OCI-LY1 (cell line): ENCODE results near the gene KIF17.

Experiments
- H2AFZ ChIP-seq: fragments of 200-600 bp; sonication (generic), shearing (Covaris generic); 2 replicates; pipeline ENCODE4 v1.6.0; 2014; ENCODE audit warnings: antibody characterized with exemption, mild to moderate bottlenecking, low read length
- H3F3A ChIP-seq: fragments of 200-600 bp; sonication (generic), shearing (Covaris generic); 2 replicates; pipeline ENCODE4 v1.6.0; 2014; ENCODE audit warnings: mild to moderate bottlenecking, antibody characterized with exemption, low read length, moderate library complexity; ENCODE audit not compliant: insufficient read depth
- H3K27ac ChIP-seq: fragments of 200-600 bp; sonication (generic); 2 replicates; pipeline ENCODE4 v1.5.1; 2014; ENCODE audit warnings: low read length, mixed run types, mild to moderate bottlenecking, low read depth; ENCODE audit not compliant: poor library complexity, severe bottlenecking
- H3K27me3 ChIP-seq: fragments of 200-600 bp; sonication (generic); 2 replicates; pipeline ENCODE4 v1.6.0; 2014; ENCODE audit warnings: antibody characterized with exemption, mild to moderate bottlenecking, low read length, moderate library complexity; ENCODE audit not compliant: insufficient read depth
- H3K36me3 ChIP-seq: fragments of 200-600 bp; sonication (generic); 2 replicates; pipeline ENCODE4 v1.6.1; 2014; ENCODE audit warnings: mild to moderate bottlenecking, antibody characterized with exemption, low read length, moderate library complexity, mixed read lengths; ENCODE audit not compliant: insufficient read depth
- H3K4me1 ChIP-seq: fragments of 200-600 bp; sonication (generic); 2 replicates; pipeline ENCODE4 v1.5.1; 2014; ENCODE audit warnings: mild to moderate bottlenecking, low read length, moderate library complexity; ENCODE audit not compliant: insufficient read depth, severe bottlenecking
- H3K4me2 ChIP-seq: fragments of 200-600 bp; sonication (generic), shearing (Covaris generic); 2 replicates; pipeline ENCODE4 v1.6.1; 2014; ENCODE audit warnings: low read length
- H3K4me3 ChIP-seq: fragments of 200-600 bp; sonication (generic); 2 replicates; pipeline ENCODE4 v1.5.1; 2014; ENCODE audit warnings: low read length, low read depth, mild to moderate bottlenecking, mixed read lengths; ENCODE audit not compliant: poor library complexity, severe bottlenecking
- H3K79me2 ChIP-seq: fragments of 200-600 bp; shearing (Covaris generic); 2 replicates; pipeline ENCODE4 v1.6.1; 2016; ENCODE audit warnings: mixed run types, low read length, mixed read lengths; ENCODE audit not compliant: insufficient read depth
- H3K9ac ChIP-seq: fragments of 200-600 bp; sonication (generic), shearing (Covaris generic); 2 replicates; pipeline ENCODE4 v1.6.1; 2014; ENCODE audit warnings: mild to moderate bottlenecking, low read length, mixed read lengths
- H3K9me2 ChIP-seq: fragments of 200-600 bp; sonication (generic), shearing (Covaris generic); 2 replicates; pipeline ENCODE4 v1.6.1; 2014; ENCODE audit warnings: low read depth, mild to moderate bottlenecking, low read length, mixed read lengths
- H3K9me3 ChIP-seq: fragments of 200-600 bp; shearing (Covaris generic); 2 replicates; pipeline ENCODE4 v1.6.1; 2014; ENCODE audit warnings: low read length, mixed read lengths
- H4K20me1 ChIP-seq: fragments of 200-600 bp; sonication (generic), shearing (Covaris generic); 2 replicates; pipeline ENCODE4 v1.6.0; 2016; ENCODE audit warnings: mild to moderate bottlenecking, low read length; ENCODE audit not compliant: insufficient read depth
- EZH2 ChIP-seq: fragments of 200-600 bp; sonication (generic), shearing (Covaris generic); IDR thresholded peaks from 2 replicates; pipeline ENCODE4 v1.8.0; 2017; ENCODE audit warnings: borderline replicate concordance, mixed run types, mild to moderate bottlenecking, antibody characterized with exemption, low read length, moderate library complexity, mixed read lengths
- TF ChIP-seq, protein P1 (sequence below): fragments of 200-600 bp; sonication (generic), shearing (Covaris generic); IDR thresholded peaks from 2 replicates; pipeline ENCODE4 v1.5.1; 2017; ENCODE audit warnings: mild to moderate bottlenecking, antibody characterized with exemption, low read length, moderate library complexity, mixed read lengths

KIF17 gene

DNA sequence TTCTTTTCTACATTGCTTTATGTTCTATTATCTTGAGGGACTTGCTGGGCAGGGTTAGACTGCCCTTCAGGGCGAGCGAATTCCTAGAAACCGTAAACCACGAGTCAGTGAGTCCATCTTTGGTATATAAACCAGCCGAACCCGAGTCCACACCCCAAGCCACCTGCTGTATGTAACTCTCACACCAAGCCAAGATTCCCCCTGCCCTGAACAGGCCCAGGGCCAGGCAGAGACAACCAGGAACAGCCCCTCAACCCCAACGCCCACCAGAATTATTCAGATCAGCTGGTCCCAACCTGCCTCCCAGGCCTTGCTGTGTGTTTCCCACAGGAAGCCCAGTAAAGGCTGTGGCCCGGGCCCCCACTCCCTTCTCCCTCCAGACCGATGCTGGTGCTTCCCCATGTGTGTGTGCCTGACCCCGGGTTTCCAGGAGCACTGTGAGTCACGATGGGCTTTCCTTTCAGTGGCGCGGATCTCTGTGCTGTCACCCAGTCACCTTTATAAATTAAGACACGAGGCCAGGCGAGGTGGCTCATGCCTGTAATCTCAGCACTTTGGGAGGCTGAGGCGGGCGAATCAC is 17.1 kb downstream of the KIF17 start:
- no peaks in the 10 kb centered on the region for H3K36me3 ChIP-seq
- H3K9me2 ChIP-seq: no peaks in the 10 kb centered on the region
- H3K9me3 ChIP-seq: no peaks in the 10 kb centered on the region
- H4K20me1 ChIP-seq: no peaks in the 10 kb centered on the region
- no peak overlapping the region for H3K4me3 ChIP-seq
- H3K9ac ChIP-seq: no peak overlapping the region
- TF ChIP-seq EZH2: no peak
- TF ChIP-seq, protein P1, sequence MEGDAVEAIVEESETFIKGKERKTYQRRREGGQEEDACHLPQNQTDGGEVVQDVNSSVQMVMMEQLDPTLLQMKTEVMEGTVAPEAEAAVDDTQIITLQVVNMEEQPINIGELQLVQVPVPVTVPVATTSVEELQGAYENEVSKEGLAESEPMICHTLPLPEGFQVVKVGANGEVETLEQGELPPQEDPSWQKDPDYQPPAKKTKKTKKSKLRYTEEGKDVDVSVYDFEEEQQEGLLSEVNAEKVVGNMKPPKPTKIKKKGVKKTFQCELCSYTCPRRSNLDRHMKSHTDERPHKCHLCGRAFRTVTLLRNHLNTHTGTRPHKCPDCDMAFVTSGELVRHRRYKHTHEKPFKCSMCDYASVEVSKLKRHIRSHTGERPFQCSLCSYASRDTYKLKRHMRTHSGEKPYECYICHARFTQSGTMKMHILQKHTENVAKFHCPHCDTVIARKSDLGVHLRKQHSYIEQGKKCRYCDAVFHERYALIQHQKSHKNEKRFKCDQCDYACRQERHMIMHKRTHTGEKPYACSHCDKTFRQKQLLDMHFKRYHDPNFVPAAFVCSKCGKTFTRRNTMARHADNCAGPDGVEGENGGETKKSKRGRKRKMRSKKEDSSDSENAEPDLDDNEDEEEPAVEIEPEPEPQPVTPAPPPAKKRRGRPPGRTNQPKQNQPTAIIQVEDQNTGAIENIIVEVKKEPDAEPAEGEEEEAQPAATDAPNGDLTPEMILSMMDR: no peak
- no peak overlapping the region for H3K4me2 ChIP-seq
- no peaks in the 10 kb centered on the region for H3K79me2 ChIP-seq
- H2AFZ ChIP-seq: no peak overlapping the region
- peaks cover 3% of the 10 kb centered on the region for H3K4me1 ChIP-seq
- H3K27me3 ChIP-seq: no peaks in the 10 kb centered on the region; the same call in 1 of the 2 replicates
- H3K27ac ChIP-seq: no peak overlapping the region
- no peaks in the 10 kb centered on the region for H3F3A ChIP-seq

DNA sequence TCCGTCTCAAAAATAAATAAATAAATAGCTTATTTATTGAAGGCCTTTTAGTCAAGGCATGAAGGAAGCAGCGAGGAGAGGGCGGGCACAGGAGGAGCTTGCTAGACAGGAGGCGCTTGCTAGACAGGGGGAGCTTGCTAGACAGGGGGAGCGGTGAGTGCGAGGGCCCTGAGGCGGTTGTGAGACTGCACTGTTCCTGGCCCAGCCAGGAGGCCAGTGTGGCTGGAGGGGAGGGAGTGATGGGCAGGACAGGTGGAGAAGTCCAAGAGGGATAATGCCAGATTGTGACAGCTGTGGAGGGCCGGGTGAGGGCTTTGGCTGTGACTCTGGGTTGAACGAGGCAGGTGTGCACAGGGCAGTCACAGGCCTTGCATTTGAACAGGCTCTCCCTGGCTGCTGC is 18.2 kb downstream of the KIF17 start:
- Histone ChIP-seq H3K9me2 (no peaks in the 10 kb centered on the region), H4K20me1 (no peaks in the 10 kb centered on the region), H3K79me2 (no peaks in the 10 kb centered on the region), H3K9me3 (no peaks in the 10 kb centered on the region), H3K4me1 (peaks cover 3% of the 10 kb centered on the region), H3K27ac (no peak overlapping the region), H3F3A (no peaks in the 10 kb centered on the region), H3K4me2 (no peak overlapping the region), H3K9ac (no peak overlapping the region), H3K27me3 (no peaks in the 10 kb centered on the region; the same call in 1 of the 2 replicates), H3K36me3 (no peaks in the 10 kb centered on the region), H3K4me3 (no peak overlapping the region), H2AFZ (no peak overlapping the region)
- no peak for TF ChIP-seq EZH2
- TF ChIP-seq, protein P1: no peak

DNA sequence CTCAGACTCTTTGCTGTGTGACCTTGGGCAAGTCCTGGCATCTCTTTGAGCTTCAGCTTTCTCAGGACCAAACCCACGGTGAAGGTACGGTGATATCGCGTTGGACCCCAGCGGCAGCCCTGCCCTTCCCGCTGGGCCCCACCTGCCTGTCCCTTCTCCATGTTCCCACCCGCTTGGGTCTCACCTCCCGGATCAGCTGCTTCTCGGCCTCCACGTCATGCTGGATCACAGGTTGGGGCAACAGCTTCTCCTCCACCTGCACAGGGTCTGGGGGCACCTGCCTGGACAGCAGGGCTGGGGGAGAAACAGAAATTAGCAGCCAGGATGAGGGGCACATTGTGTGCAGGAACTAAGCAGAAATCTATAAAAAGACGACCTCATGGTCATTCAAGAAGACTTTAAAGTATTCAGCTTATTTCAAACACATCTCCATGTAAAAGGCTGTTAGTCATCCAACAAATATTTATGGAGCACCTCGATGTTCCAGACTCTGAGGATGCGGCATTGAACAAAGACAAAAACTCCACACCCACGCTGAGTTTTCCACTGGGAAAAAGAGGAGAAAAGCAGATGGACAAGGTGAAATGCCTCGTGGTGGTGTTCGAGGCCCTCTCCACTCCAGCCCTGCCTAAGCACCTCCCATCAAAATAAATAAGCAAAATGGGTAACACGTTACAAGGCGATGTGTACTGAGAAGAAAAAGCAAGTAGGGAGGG is 19.5 kb downstream of the KIF17 start:
- no peak overlapping the region for H3K9ac ChIP-seq
- H3K9me2 ChIP-seq: no peaks in the 10 kb centered on the region
- H3F3A ChIP-seq: no peaks in the 10 kb centered on the region
- no peaks in the 10 kb centered on the region; the same call in 1 of the 2 replicates for H3K27me3 ChIP-seq
- no peaks in the 10 kb centered on the region for H4K20me1 ChIP-seq
- no peaks in the 10 kb centered on the region for H3K79me2 ChIP-seq
- no peaks in the 10 kb centered on the region for H3K36me3 ChIP-seq
- H3K27ac ChIP-seq: no peak overlapping the region
- H3K4me1 ChIP-seq: peaks cover 3% of the 10 kb centered on the region
- TF ChIP-seq, protein P1: no peak
- TF ChIP-seq EZH2: no peak
- H3K4me3 ChIP-seq: no peak overlapping the region
- no peak overlapping the region for H2AFZ ChIP-seq
- H3K9me3 ChIP-seq: no peaks in the 10 kb centered on the region
- H3K4me2 ChIP-seq: no peak overlapping the region
